K562 (cell line): ENCODE results near the gene ACAP3. TPM values are rescaled to one million over a fixed set of nuclear protein-coding genes. Genes with fewer than 3 reads are reported as not detected.

ENCODE experiments used
- ATAC-seq: fragments of 200-7000 bp; cut with Tn5 transposase; 3 replicates; pipeline ENCODE4 v1.9.1; 2020; ENCODE audit warnings: moderate library complexity
- BruUV-seq: library from RNA; stranded (reverse); fragments of 400-500 nt; replicated peaks from 2 replicates; lab custom pipeline; 2021; lab: Mats Ljungman, UMichigan
- CTCF ChIA-PET: fragments of 300-600 bp; formaldehyde crosslinking; extraction: SDS; loops from one replicate; lab custom pipeline; 2021; ENCODE audit warnings: low intra/inter-chr PET ratio; lab: Yijun Ruan, JAX
- POLR2A ChIA-PET: fragments of 300-600, 350-650 bp; sonication (Branson Sonifier 250); formaldehyde crosslinking; extraction: SDS; loops from one replicate; lab custom pipeline; 2021; ENCODE audit warnings: antibody characterized with exemption, inconsistent platforms; lab: Yijun Ruan, JAX
- DNase-seq, 4 experiments: peaks; one replicate each; pipeline versions ENCODE4 v3.0.0 to v3.0.0-alpha.2; 2011 to 2018; ENCODE audit warnings: low spot score in 3 of 4, mixed read lengths in 3 of 4; ENCODE audit errors: extremely low read depth in 1 of 4
- FAIRE-seq: peaks from 2 replicates; lab custom pipeline; 2011; peaks lifted over from hg19 to GRCh38; lab: Jason Lieb, UNC
- H2AFZ ChIP-seq: 2 replicates; pipeline ENCODE4 v1.6.0; 2011; ENCODE audit warnings: low read depth, low read length, control low read depth, inconsistent platforms
- H3K27ac ChIP-seq: fragments of 200-600 bp; 3 replicates; pipeline ENCODE4 v1.8.0; 2011; ENCODE audit warnings: low read depth, mild to moderate bottlenecking, control low read depth, inconsistent platforms, low read length, moderate library complexity, mixed read lengths; ENCODE audit errors: extremely low read depth
- H3K27me3 ChIP-seq, 2 experiments: fragments of 300-600 bp in 1 of 2; 2 replicates in 1 of 2; 3 replicates in 1 of 2; pipeline versions ENCODE4 v1.6.0 to v1.8.0; 2011; ENCODE audit warnings: inconsistent platforms in 2 of 2, low read length in 2 of 2, mild to moderate bottlenecking in 1 of 2, mixed read lengths in 1 of 2, moderate library complexity in 1 of 2; ENCODE audit not compliant: control insufficient read depth in 2 of 2, insufficient read depth in 2 of 2
- H3K36me3 ChIP-seq: fragments of 300-600 bp; 3 replicates; pipeline ENCODE4 v1.8.0; 2011; ENCODE audit warnings: mild to moderate bottlenecking, low read length, inconsistent platforms; ENCODE audit not compliant: control insufficient read depth, insufficient read depth
- H3K4me1 ChIP-seq, 2 experiments: fragments of 200-600 bp in 1 of 2; replicated peaks in 1 of 2; 2 replicates in 1 of 2; 3 replicates in 1 of 2; pipeline versions ENCODE4 v1.5.1 to v1.8.0; 2011; ENCODE audit warnings: inconsistent platforms in 2 of 2, low read length in 2 of 2, mild to moderate bottlenecking in 1 of 2, mixed read lengths in 1 of 2, moderate library complexity in 1 of 2; ENCODE audit not compliant: control insufficient read depth in 2 of 2, insufficient read depth in 2 of 2
- H3K4me2 ChIP-seq: 2 replicates; pipeline ENCODE4 v1.6.1; 2011; ENCODE audit warnings: low read length, control low read depth, inconsistent platforms, mixed read lengths; ENCODE audit not compliant: insufficient read depth
- H3K4me3 ChIP-seq: fragments of 200-600 bp; sonication (generic), shearing (Covaris generic); 2 replicates; pipeline ENCODE4 v1.5.1; 2016; ENCODE audit warnings: control low read depth, inconsistent platforms
- H3K79me2 ChIP-seq: fragments of 200-600 bp; 3 replicates; pipeline ENCODE4 v1.8.0; 2011; ENCODE audit warnings: low read length, inconsistent platforms; ENCODE audit not compliant: control insufficient read depth, insufficient read depth
- H3K9ac ChIP-seq, 2 experiments: 2 replicates each; pipeline versions ENCODE4 v1.6.0 to v1.6.1; 2011; ENCODE audit warnings: low read depth in 2 of 2, low read length in 2 of 2, control low read depth in 1 of 2, inconsistent platforms in 1 of 2, mild to moderate bottlenecking in 1 of 2, mixed read lengths in 1 of 2; ENCODE audit not compliant: insufficient read depth in 1 of 2
- H3K9me1 ChIP-seq: one replicate; pipeline ENCODE4 v1.6.0; 2011; ENCODE audit warnings: inconsistent platforms, mild to moderate bottlenecking, low read length, moderate library complexity; ENCODE audit not compliant: control insufficient read depth, insufficient read depth
- H3K9me3 ChIP-seq: replicated peaks from 2 replicates; pipeline ENCODE4 v1.5.1; 2011; ENCODE audit warnings: low read depth, low read length, inconsistent platforms; ENCODE audit not compliant: control insufficient read depth, insufficient read depth
- H4K20me1 ChIP-seq: replicated peaks from 2 replicates; pipeline ENCODE4 v1.6.1; 2011; ENCODE audit warnings: low read length, inconsistent platforms, mixed read lengths; ENCODE audit not compliant: control insufficient read depth, insufficient read depth
- E2F5 ChIP-seq: sonication (generic); formaldehyde crosslinking; IDR thresholded peaks from 2 replicates; pipeline ENCODE4 v1.8.0; 2022; ENCODE audit warnings: mild to moderate bottlenecking, missing genetic modification reagents
- HDAC8 ChIP-seq: fragments of 450-650 bp; IDR thresholded peaks from 2 replicates; pipeline ENCODE4 v1.6.1; 2016; ENCODE audit warnings: mild to moderate bottlenecking, missing genetic modification characterization, moderate library complexity, missing compliant biosample characterization
- HLTF ChIP-seq: fragments of 450-650 bp; IDR thresholded peaks from 2 replicates; pipeline ENCODE4 v1.6.1; 2016
- KDM5B ChIP-seq: fragments of 200-600 bp; sonication (generic); IDR thresholded peaks from 2 replicates; pipeline ENCODE4 v1.6.1; 2012; ENCODE audit warnings: low read depth, mild to moderate bottlenecking, moderate library complexity, low read length, control low read depth, inconsistent platforms; ENCODE audit not compliant: insufficient replicate concordance
- LCOR ChIP-seq: sonication (generic); formaldehyde crosslinking; IDR thresholded peaks from 2 replicates; pipeline ENCODE4 v1.8.0; 2022; ENCODE audit warnings: mild to moderate bottlenecking, missing genetic modification reagents
- MLLT1 ChIP-seq, 2 experiments: fragments of 450-650 bp; IDR thresholded peaks; 2 replicates each; pipeline ENCODE4 v1.6.1; 2016
- MTA2 ChIP-seq: fragments of 450-650 bp; IDR thresholded peaks from 2 replicates; pipeline ENCODE4 v1.6.1; 2016; ENCODE audit warnings: low read depth
- NCOA6 ChIP-seq: fragments of 450-650 bp; IDR thresholded peaks from 2 replicates; pipeline ENCODE4 v1.6.1; 2017; ENCODE audit warnings: mild to moderate bottlenecking
- RB1 ChIP-seq: fragments of 450-650 bp; IDR thresholded peaks from 2 replicates; pipeline ENCODE4 v1.6.1; 2017; ENCODE audit warnings: low read depth, mild to moderate bottlenecking
- ZFP91 ChIP-seq: sonication (generic); formaldehyde crosslinking; IDR thresholded peaks from 2 replicates; pipeline ENCODE4 v1.8.0; 2022; ENCODE audit warnings: mild to moderate bottlenecking, missing genetic modification reagents
- WGBS: fragments of 100-300 bp; shearing (Covaris generic); methylation state at CpG from one replicate; pipeline ENCODE4 v1.1.6; 2016; ENCODE audit warnings: low coverage, mixed read lengths; ENCODE audit not compliant: insufficient coverage; ENCODE audit errors: missing lambda C conversion rate; 5-methylcytosine and 5-hydroxymethylcytosine counted together
- in situ Hi-C: fragments of 300-500 bp; cut with MboI; formaldehyde crosslinking; loops from 4 replicates; pipeline ENCODE4 v1.15.0; 2018; ENCODE audit warnings: inconsistent platforms, mixed read lengths
- intact Hi-C: fragments of 100-400 bp; cut with micrococcal nuclease; formaldehyde crosslinking; loops from 2 replicates; pipeline ENCODE4 v1.14.2; 2022
- polyA plus RNA-seq, 8 experiments: library from polyadenylated mRNA; depleted of rRNA in 4 of 8; stranded (reverse) in 5 of 8; unstranded in 3 of 8; fragments of >200 nt; fragmentation: Nextera tagmentation in 2 of 8; fragmentation: Illumina TruSeq in 1 of 8; extraction: Ambion mirVana in 2 of 8; extraction: Trizol in 1 of 8; gene quantifications; 2 replicates each; pipeline versions ENCODE4 v1.2.1 to v1.2.3, GENCODE V29; 2011 to 2014; ENCODE audit warnings: inconsistent platforms in 1 of 8, missing spikeins in 1 of 8
- total RNA-seq, 7 experiments: library from RNA; depleted of rRNA in 6 of 7; stranded (reverse); fragments of >200 nt in 6 of 7; fragmentation: Illumina TruSeq in 2 of 7; extraction: Trizol in 2 of 7; gene quantifications; 2 replicates each; pipeline versions ENCODE4 v1.2.1 to v1.2.3, GENCODE V29; 2011 to 2021; ENCODE audit warnings: low replicate concordance in 1 of 7
- TF ChIP-seq, protein P1 (sequence below): fragments of 250-450 bp; sonication (Bioruptor Pico); IDR thresholded peaks from 2 replicates; pipeline ENCODE4 v1.5.0; 2020; ENCODE audit warnings: mild to moderate bottlenecking, borderline replicate concordance
- TF ChIP-seq, protein P2 (sequence below): fragments of 450-650 bp; IDR thresholded peaks from 2 replicates; pipeline ENCODE4 v1.6.1; 2016; ENCODE audit warnings: antibody characterized with exemption

The ACAP3 gene
- total and polyA plus RNA-seq, 9 of the 15 experiments (the other 6 are each of a cell fraction or from before 2014, with no cell fraction given), result 0.01 to 49.0 (median 12.0) TPM

GRCh38 chr1:1274299-1274930, 33.3 kb downstream of the ACAP3 start:
- intact Hi-C loops (no loop called here), in situ Hi-C loops (no loop called here)
- Histone ChIP-seq H3K36me3 (peaks cover 30% of the 10 kb centered on the region), H3K27me3 (no peaks in the 10 kb centered on the region), H3K9me3 (no peaks in the 10 kb centered on the region), H2AFZ (peak overlapping the region; percentile 86), H3K4me3 (peak overlapping the region; percentile 97), H3K4me2 (peak overlapping the region; percentile 81), H3K4me1 (peaks cover 16 to 54% of the 10 kb centered on the region in 2 experiments; a peak in 4 of 5 replicates), H3K27ac (peak overlapping the region; percentile 89), H3K79me2 (peaks cover 49% of the 10 kb centered on the region), H3K9me1 (peaks cover 7% of the 10 kb centered on the region), H4K20me1 (peaks cover 23% of the 10 kb centered on the region), H3K9ac (peak overlapping the region; percentile 69 to 97)
- peak; percentile 56 for ATAC-seq
- POLR2A ChIA-PET, result interaction anchor here (0.6 to 1.2 kb wide), 4 partner anchors 10 to 854 kb away, joined by 3 to 4 read pairs (median 3); no protein-coding TSS in a partner anchor
- TSS peak; percentile 71 for BruUV-seq
- 26% methylated on average over 31 of the region's 31 CpGs for WGBS
- CTCF ChIA-PET, result no interaction called here
- no peak for DNase-seq
- FAIRE-seq, result no peak
- TF ChIP-seq HDAC8 (tag) (no peak), RB1 (0 out of 2 replicates have a peak, but pooled peaks have one; percentile 6), ZFP91 (CRISPR knock-in tag) (peak; percentile 13; the same call in 1 of the 2 replicates), E2F5 (CRISPR knock-in tag) (no peak), HLTF (0 out of 2 replicates have a peak, but pooled peaks have one; percentile 9), NCOA6 (no peak), KDM5B (peak; percentile 33), MTA2 (peak; percentile 8; the same call in 1 of the 2 replicates), LCOR (CRISPR knock-in tag) (no peak), MLLT1 (IDR thresholded peaks at IDR 0.05) (no peak)
- TF ChIP-seq, protein P1, sequence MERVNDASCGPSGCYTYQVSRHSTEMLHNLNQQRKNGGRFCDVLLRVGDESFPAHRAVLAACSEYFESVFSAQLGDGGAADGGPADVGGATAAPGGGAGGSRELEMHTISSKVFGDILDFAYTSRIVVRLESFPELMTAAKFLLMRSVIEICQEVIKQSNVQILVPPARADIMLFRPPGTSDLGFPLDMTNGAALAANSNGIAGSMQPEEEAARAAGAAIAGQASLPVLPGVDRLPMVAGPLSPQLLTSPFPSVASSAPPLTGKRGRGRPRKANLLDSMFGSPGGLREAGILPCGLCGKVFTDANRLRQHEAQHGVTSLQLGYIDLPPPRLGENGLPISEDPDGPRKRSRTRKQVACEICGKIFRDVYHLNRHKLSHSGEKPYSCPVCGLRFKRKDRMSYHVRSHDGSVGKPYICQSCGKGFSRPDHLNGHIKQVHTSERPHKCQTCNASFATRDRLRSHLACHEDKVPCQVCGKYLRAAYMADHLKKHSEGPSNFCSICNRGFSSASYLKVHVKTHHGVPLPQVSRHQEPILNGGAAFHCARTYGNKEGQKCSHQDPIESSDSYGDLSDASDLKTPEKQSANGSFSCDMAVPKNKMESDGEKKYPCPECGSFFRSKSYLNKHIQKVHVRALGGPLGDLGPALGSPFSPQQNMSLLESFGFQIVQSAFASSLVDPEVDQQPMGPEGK (CRISPR knock-in tag), result no peak
- TF ChIP-seq, protein P2, sequence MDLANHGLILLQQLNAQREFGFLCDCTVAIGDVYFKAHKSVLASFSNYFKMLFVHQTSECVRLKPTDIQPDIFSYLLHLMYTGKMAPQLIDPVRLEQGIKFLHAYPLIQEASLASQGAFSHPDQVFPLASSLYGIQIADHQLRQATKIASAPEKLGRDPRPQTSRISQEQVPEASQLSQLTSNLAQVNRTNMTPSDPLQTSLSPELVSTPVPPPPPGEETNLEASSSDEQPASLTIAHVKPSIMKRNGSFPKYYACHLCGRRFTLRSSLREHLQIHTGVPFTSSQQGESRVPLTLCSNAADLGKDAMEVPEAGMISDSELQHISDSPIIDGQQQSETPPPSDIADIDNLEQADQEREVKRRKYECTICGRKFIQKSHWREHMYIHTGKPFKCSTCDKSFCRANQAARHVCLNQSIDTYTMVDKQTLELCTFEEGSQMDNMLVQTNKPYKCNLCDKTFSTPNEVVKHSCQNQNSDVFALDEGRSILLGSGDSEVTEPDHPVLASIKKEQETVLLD, result peak; percentile 17; the same call in 1 of the 2 replicates
